Kasumi-1 (cell line): ENCODE results near the gene FNBP1L.

ENCODE experiments used
- DNase-seq, 2 experiments: peaks; one replicate each; lab custom pipeline; 2025; lab: John Stamatoyannopoulos, UW

Gene FNBP1L

DNA sequence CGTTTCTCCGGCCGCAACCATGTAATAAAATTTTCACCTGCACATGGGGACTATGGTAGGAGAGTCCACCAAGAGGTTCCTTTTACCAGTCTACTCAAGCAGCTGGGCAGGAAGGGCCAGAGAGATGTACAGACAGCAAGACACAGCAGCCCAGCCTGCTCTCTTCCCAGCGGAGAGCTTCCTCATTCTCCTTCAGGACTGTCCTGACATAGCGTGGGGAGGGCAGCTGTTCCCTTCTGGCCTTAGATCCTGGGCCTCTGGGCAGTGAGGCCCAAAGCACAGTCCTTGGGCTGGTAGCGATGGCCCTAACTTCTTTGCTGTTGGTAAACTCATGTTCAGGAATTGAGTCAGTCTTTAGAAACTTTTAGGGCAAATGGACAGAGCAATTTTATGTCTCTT lies 144.6 kb downstream of the FNBP1L start:
- DNase-seq = no peak

DNA sequence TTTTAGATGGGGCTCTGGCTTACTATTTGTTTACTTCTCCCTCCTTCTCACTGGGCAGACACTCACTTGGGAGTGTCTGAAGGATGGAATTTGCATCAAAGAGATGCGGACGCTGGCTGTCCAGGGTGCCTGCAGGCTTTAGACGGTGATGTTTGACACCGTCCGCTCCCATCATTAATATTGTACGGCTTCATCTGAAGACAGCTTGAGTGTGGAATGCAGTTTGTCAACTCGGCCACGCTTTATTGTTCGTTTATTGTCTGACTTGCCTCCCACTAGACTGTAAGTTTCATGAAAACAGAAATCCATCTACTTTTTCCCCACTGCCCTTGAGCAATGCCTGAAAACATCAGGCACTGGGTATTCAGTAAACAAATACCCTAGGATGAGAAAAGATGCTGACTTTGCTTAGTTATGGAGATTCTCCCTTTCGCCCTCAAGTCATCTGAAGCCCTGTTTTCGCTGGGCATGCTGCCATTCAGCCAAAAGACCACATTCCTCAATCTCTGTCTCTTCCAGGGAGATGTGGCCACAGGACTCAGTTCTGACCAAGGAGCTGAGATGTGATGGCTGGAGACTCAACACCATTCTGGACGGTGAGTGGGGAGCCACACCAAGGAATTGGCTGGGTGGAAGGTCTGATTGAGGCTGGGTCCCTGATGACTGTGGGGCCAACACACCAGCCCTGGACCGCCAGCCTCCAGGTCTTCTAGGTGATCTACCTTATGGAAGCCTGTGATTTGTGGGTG lies 146.1 kb downstream of the FNBP1L start:
- no peak for DNase-seq

DNA sequence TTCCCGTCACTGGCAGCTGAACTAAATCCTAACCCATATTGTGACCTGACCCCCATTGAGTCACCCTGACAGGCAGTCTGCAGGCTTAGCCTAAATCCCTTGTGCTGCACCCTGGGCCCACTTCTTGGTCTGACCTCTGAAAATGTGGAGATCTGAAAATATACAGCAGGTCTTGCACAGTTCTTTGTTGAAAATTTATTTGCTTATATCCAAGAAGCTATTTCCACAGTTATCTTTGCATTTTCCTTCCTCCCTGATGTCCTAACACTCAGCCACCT lies 146.6 kb downstream of the FNBP1L start:
- DNase-seq = no peak

DNA sequence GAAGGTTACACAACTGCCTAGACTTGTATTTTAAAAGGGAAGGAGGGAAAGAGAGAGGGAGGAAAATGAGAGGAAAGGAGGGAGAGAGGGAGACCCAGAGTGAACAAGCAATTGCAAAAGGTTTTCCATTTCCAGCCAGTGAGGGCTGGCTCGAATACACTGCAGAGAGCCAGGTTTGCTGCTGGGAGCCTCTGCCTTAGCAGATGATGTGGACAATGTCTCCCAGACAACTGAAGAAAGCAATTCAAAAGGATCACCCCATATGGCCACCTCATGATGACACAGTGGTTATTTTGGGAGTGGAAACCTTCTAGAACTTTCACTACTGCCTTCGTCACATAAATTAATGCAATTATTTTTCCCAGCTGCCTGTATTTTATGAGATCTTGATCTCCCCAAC lies 147.3 kb downstream of the FNBP1L start:
- DNase-seq = no peak

DNA sequence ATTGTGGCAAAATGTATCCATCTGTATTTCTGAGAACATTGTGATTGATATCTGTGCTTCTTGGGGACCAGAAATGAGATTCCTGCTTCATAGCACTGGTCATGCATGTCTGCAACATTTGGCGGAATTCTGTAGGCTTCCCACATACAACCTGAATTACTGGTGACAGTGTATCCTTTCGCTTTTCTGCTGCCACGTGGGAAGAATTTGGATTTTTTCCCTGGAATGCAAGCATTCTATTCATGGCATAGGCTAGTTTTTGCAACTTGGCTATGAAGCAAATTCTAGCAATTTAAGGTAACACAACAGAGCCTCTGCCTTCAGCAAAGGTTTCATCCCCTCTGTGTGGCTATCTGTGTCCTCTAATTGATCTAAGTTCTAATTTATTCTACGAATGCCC lies 147.8 kb downstream of the FNBP1L start:
- DNase-seq = no peak

DNA sequence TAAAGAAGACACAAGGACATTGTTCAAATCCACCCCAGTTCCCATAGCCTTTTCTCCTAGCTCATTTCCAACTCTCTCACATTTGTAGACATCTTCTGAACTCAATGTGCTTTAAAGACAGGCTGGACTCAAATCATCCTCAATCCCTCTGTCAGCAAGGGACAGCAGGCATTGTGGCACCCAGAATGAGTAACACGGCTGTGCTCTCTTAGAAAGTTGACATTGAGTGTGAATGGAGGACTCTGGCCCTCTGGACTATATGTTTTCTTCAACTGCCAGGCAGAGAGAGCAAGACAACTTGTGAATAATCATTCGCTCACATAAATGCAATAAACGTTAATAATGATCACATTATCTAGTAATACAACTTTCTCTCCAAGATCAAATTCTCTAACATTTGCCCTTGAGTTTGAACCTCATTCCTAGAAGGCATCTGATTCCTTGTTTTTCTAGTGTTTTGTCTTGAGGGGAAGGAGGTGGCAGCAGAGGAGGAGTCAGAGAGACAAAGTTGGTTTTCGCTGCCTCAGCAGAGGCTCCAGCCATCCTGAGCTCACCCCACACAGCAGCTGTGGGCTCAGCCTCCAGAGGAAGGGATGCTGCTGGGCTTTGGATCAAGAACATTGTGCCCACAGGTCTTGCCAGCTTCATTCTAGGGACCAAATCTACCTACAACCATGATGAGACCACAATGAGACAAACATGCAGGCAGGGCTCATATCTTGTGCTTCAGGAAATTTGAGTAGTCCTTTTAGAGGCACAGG lies 148.6 kb downstream of the FNBP1L start:
- DNase-seq = no peak

DNA sequence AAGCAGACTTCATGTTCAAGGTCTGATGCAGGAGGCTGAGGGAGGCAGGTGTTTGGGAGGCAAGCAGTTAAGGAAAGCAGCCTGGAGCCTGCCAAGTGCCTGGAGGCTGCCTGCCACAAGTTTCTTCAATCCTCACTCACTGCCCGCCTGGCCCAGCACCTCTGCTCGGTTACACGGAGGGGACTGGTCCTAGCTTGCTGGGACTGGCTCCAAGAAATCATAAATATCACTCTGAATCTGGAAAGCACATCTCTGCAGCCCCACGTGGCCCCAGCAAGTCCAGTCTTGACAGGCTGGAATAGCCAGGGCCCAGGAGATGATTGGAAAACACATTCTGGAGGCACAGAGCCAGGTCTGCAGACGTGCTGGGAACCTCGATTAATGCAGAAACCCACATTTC lies 149.8 kb downstream of the FNBP1L start:
- DNase-seq = no peak

DNA sequence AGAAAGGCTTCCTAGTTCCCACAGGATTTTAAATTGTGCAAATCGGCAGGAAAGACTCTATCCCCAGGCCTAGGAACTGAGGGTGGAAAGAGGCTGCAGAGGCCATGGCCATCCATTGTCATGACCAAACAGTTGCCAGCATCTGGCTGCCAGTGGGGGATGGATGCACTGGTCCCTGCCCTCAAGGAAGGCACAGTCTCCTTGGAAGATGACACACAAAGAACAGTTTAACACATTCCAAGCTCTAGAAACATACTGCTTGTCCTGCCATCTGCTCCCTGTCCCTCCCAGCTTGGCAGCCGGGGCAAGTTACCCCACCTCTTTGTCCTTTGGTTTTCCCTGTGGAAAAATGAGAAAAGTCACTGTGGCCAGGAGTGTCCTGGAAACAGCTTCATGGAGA lies 150.5 kb downstream of the FNBP1L start:
- DNase-seq = no peak

DNA sequence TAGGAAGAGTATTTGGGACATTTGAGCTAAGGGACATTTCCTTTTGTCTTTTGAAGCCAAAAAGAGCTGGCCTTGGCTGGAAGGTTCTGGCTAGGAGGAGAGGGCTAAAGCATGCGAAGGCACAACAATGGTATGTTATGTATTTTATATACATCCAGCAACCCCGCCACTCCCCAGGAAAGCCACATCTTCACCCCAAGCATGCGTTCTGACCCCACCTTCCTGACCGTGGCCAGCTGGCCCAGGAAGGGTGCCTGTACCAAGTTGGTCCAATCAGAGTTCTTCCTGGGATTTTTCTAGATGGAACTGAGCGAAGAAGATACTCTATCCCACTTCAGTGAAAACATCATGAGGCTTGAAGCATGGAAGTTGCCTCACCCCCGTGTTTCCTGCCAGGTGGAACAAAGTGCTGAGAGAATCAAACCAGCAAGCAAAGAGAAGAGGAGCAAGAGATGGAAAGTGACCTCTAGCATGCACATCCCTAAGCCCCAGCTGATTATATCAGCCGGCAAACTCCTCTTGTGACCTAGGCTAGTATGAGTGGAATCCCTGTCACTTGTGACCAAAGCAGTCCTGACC lies 151.0 kb downstream of the FNBP1L start:
- no peak for DNase-seq

DNA sequence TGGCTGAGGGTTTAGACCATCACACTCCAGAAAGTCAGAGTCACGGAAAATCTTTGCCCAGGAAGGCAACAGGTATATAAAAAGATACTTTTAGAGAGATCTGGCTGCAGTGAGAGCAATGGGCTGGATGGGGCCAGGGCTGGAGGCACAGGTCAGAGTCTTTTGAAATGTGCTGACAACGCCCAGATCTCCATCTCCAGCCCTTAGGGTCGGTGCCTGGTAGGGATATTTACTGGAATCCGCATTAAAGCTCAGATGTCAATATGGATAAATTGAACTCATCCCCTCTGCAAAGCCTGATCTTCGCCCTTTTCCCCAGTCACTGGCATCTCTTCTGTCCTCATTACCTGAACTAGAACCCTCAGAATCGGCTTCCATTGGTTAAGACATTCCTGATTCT lies 151.6 kb downstream of the FNBP1L start:
- no peak for DNase-seq

DNA sequence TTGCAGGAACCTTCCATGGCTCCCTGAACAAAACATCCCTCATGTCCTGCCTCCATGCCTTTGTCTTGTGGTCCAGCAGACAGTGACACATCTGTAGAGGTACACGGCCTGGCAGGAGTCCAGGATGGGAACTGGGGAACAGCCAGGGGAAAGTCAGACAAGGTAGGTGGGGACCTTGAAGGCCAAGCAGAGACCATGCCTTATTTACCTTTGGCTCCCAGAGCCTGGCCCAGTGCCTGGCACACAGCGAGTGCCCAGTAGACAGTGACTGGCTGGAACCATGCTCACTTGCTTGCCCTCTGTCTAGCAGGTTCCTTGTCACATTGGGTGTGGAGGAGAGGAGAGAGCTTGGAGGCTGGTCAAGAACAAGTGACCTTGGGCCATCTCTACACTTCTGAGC lies 152.7 kb downstream of the FNBP1L start:
- no peak for DNase-seq

DNA sequence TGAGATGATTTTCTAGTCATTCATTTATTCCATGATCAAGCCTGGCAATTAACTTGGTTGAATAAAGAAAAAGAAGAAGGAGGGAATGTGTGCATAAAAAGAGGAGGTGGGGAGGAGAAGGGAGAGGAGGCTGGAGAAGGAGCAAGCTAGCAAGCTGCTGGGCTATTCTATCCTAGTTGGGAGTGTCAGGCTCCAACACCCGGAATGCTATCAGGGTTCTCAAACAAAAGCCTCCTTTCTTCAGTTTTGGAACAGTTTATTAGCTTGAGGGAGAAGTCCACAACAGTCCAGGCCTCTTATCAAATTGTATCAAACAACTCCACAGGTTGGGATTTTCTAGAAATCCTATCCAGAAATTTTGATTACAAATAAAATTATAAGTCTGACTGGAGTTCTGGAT lies 153.8 kb downstream of the FNBP1L start:
- DNase-seq = no peak

DNA sequence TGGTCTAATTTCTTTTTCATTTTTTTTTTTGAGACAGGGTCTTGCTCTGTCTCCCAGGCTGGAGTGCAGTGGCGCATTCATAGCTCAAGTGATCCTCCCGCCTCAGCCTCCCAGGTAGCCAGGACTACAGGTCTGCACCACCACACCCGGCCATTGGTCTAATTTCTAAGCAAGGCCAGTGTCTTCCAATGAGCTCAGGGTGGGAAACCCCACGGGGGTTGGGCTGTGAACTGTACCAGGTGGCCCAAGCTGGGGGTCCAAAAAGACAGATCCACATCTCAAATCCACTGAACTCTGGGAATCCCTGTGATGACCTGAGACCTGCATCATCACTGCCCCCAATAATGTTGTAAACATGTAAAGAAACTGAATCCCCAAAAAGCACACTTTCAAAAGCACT lies 154.2 kb downstream of the FNBP1L start:
- DNase-seq = no peak

DNA sequence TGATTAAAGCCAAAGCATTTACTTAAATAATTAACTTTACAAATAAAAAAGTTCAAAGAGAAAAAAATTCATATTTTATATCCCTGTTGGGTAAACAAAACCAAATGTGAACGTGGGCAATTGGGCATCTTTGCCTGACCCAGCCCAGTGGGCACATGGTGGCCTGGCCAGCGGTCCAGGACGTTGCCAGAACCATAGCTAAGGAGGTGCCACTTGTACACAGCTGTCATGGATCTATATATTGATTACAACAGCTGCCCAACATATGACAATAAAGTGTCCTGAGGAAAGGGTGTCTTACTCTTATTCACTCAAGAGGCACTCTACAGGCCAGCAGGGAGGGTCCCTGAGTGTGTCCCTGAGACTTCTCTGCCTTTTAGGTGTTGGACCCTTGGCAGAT lies 155.2 kb downstream of the FNBP1L start:
- DNase-seq = no peak

DNA sequence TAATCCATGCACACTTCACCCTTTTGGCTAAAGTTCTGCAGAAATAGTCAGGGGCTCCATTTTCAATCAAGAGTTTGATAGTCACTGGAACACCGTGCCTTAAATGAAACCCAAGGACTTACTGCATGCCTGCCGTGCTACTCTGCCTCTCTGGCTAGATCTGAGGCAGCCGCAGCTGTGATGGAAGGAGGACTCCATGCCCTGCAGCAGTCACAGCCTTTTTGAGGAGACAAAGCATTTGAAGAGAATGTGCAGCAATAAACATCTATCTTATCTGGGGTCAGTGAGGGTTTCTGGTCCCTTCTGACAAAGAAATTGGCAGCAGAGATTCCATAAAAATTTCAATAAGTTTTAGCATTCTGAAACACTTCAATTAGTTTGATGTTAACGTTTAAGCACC lies 155.7 kb downstream of the FNBP1L start:
- no peak for DNase-seq
